GM18517 (cell line): ENCODE data around the gene TRAF3.

Experiments used
- ATAC-seq: cut with Tn5 transposase; IDR thresholded peaks from one replicate; pipeline ENCODE4 v1.9.1; 2021; ENCODE audit warnings: mild to moderate bottlenecking, moderate library complexity; ENCODE audit not compliant: unreplicated experiment

TRAF3 gene

GRCh38 chr14:102949062-102949800, 172.0 kb downstream of the TRAF3 start:
- no peak for ATAC-seq

- no peak for ATAC-seq
Measured at GRCh38 chr14:102949801-102950451, 172.7 kb downstream of the TRAF3 start.

- no peak for ATAC-seq
Measured at GRCh38 chr14:102951034-102951433, 173.8 kb downstream of the TRAF3 start.

GRCh38 chr14:102951799-102952198, 174.6 kb downstream of the TRAF3 start:
- ATAC-seq = no peak

GRCh38 chr14:102952276-102952675, 175.0 kb downstream of the TRAF3 start:
- ATAC-seq = no peak

- no peak for ATAC-seq
Measured at GRCh38 chr14:102953100-102953499, 175.9 kb downstream of the TRAF3 start.

- ATAC-seq = no peak
Measured at GRCh38 chr14:102954081-102954789, 177.0 kb downstream of the TRAF3 start.

GRCh38 chr14:102955636-102956408, 178.6 kb downstream of the TRAF3 start:
- no peak for ATAC-seq

GRCh38 chr14:102957222-102957621, 180.0 kb downstream of the TRAF3 start:
- no peak for ATAC-seq

GRCh38 chr14:102958461-102958860, 181.2 kb downstream of the TRAF3 start:
- ATAC-seq = no peak
